ENCODE measurements around the gene CAMK2G.
A peak's percentile ranks its signal among the peaks of the same experiment; 100 is the strongest.
"Not testable (repeated sequence)": the region's sequence is repeated elsewhere in the genome, so short reads cannot be mapped to it uniquely, and the experiment has no call there.

CAMK2G gene

DNA sequence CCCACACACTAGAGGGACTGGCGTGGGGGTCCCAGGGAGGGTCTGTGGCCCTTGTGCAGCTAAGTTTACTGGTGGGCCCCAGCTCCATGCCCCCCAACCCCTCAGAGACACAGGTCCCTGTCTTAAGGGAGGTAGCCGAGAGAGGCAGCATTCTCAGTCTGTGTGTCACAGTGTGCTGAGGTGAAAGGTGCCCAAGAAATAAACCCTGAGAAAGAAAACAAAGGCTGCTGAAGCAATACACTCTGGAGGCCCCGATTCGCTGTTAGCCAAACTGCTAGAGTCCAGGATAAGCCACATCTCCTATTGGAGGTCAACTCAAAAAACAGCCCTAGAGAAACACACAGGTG, 34.3 kb downstream of the CAMK2G start:
- no peak for DNase-seq (ENCODE audit: low read depth, low spot score)

GRCh38 chr10:73839276-73839966, 34.9 kb downstream of the CAMK2G start:
- DNase-seq (ENCODE audit: low read depth, low spot score), result no peak

DNA sequence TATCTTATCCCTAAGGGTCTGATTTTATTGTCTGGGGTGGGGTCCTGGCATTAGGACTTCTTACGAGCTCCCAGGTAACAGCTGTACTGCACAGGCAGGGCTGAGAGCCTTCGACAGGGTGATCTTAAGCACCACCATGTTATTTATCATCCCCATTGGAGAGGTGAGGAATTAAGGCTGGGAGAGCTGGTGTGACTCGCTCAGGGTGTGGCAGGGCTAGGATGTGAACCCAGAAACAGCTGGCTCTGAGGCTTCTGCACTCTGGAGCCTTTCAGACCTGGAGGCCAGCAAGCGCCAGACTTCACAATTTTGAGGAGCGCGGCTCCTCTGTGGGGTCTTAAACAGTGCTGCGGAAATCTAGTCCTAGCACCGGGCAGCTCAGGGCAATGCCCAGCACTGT, 35.5 kb downstream of the CAMK2G start:
- DNase-seq (ENCODE audit: low read depth, low spot score), result no peak

GRCh38 chr10:73838008-73838567, 36.3 kb downstream of the CAMK2G start:
- DNase-seq (ENCODE audit: low read depth, low spot score), result no peak

DNA sequence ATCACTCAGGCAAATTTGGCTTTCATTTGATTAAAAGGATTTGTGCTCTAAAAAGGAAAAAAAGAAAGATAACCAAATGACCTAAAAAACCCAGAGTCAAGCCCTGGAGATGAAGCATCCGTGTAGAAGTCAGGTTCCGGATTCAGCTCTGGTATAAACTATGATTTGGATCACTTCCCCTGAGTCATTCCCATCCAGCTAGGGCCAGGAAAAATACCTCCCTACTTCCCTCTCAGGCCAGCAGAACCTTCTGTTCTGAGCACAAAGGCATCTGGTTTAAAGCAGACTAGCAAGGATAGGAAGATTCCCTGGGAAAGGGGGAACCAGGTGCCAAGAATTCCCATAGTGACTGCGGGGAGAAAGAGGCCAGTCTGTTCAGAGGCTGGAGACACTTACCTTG, 37.3 kb downstream of the CAMK2G start:
- DNase-seq (ENCODE audit: low read depth, low spot score), result peak; percentile 27

DNA sequence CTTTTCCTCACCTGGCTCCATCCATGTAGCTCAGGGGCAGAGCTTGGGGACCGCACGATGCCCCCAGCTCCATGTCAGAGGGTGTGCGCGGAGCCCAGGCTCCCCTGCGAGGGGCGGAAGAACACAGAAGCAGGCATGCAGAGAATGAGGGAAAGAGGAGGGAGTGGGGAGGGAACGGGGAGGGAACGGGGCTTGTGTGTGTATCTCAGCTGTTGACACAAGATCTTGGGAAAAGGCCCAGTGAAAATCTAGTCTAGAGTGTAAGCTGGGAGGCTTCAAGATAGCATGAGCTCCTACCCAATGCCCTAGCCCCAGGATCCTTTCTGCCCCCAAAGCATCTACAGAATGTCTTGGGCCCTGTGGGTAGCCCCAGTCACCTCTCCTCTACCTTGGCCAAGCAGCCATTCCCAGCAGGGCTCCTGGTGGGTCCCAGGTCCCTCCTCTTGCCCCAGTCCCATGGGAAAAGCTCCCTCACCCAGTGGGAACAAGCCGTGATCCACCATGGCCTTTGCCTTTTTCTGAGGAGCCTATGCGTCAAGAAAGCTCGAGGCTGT, 37.9 kb downstream of the CAMK2G start:
- no peak for DNase-seq (ENCODE audit: low read depth, low spot score)

GRCh38 chr10:73829090-73829489, 45.3 kb downstream of the CAMK2G start:
- DNase-seq (ENCODE audit: low read depth, low spot score), result not testable (repeated sequence)

DNA sequence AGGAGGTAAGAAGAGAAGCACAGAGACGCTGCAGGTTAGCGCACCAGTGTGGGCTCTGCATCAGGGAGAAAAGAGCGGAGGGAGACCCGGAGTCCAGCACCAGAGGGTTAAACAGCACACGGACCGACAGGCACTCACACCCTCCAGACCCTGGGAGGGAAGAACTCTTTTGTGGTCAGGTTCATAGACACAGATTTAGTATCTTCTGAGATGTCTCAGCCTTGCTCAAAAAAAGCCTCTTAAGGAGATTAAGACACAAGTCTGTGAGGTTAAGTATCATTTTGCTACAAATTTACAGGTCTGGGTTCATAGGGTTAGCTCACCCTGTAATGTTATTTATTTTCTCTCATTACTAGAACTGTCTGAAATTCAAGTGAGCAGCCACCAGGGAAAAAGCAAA, 46.2 kb downstream of the CAMK2G start:
- no peak for DNase-seq (ENCODE audit: low read depth, low spot score)

DNA sequence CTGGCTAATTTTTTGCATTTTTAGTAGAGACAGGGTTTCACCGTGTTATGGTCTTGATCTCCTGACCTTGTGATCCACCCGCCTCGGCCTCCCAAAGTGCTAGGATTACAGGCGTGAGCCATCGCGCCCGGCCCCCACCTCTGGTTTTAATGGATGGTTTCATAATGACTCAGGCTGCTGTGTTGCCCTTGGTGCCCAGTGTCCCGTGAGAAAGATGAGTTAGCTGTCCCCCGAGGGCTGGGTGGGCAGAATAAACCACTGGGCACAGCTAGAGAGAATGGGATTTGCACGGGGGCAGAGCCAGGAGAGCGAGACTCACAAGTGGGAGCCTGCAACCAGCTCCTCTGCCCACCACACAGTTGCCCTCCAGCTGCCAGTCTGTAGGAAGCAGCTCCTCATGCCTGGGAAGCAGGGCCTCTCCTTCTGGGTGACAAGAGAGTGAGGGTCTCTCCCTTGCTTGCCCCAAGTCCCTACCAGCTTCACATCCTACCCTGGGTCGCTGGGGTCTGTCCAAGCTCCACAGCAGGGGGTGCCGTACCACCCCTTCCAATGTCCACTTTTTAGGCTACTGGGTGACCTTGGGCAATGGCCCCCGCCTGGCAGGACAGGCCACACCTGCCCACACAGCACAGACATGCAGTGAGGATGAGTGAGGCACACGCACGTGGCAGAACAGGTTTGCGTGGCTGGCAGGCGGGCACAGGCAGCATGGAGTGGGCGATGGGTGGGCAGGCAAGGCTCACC, 46.8 kb downstream of the CAMK2G start:
- DNase-seq (ENCODE audit: low read depth, low spot score), result peak; percentile 57

GRCh38 chr10:73824146-73824725, 50.1 kb downstream of the CAMK2G start:
- no peak for DNase-seq (ENCODE audit: low read depth, low spot score)

GRCh38 chr10:73823391-73823790, 51.0 kb downstream of the CAMK2G start:
- DNase-seq (ENCODE audit: low read depth, low spot score), result no peak

GRCh38 chr10:73819513-73820093, 54.8 kb downstream of the CAMK2G start:
- peak; percentile 30 for DNase-seq (ENCODE audit: low read depth, low spot score)

DNA sequence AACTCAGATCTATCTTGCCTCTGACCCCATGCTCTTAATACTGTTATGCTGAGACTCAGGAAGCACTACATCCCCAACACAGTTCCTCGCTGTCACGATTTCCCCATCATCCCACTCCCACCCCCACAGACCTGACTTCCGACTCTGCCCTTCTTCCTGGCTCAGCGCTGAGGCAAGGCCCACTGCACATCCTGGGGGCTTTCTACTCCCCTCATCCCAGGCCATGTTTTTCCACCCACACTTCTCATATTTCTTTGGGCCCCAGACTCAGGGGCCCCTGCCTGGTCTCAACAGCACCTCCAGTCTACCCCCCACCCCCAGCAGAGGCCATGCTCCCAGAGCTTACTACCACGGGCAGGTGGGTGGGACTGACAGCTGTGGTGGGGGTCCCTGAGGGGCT, 55.3 kb downstream of the CAMK2G start:
- DNase-seq (ENCODE audit: low read depth, low spot score), result no peak

DNA sequence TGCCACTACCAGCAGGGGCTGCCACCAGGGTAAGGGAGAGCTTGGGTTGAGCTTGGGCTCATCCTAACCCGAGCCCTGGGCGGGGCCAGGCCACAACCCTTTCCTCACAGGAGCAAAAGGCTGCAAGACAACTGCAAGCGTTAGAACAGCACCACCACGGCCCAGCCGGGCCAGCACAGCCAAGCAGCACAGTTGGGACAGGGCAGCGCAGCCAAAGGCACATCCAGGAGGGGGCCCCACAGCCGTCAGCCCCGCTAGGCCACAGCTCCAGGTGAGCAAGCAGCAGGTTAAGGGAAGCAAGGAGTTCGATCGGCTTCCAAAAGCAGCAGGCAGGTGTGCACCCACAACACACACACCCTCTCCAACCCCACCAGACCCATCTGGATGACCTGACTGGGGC, 56.0 kb downstream of the CAMK2G start:
- no peak for DNase-seq (ENCODE audit: low read depth, low spot score)

DNA sequence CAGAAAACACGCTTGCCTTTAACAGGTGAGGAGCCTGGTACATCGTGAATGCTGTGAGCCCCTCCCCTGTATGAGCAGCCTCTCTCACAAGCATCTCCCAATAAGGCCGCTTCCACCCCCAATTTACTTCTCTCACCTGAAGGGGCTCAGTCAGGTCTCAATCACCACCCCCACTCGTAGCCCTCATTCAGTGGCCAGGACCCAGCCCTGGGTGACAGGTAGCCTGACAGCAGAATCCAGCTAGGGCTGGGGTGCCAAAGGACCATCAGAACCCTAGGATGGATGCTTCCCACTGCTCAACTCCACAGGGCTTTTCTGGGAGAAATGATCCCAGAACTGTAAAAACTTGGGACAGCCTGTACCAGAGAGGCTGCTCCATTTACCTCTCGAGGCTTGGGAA, 56.5 kb downstream of the CAMK2G start:
- no peak for DNase-seq (ENCODE audit: low read depth, low spot score)

- no peak for DNase-seq (ENCODE audit: low read depth, low spot score)
Observed at GRCh38 chr10:73816917-73817729, 57.2 kb downstream of the CAMK2G start.

GRCh38 chr10:73815719-73816030, 58.7 kb downstream of the CAMK2G start:
- DNase-seq (ENCODE audit: low read depth, low spot score), result no peak

GRCh38 chr10:73814896-73815718, 59.2 kb downstream of the CAMK2G start:
- DNase-seq (ENCODE audit: low read depth, low spot score), result no peak

GRCh38 chr10:73814276-73814895, 60.0 kb downstream of the CAMK2G start:
- DNase-seq (ENCODE audit: low read depth, low spot score), result no peak

DNA sequence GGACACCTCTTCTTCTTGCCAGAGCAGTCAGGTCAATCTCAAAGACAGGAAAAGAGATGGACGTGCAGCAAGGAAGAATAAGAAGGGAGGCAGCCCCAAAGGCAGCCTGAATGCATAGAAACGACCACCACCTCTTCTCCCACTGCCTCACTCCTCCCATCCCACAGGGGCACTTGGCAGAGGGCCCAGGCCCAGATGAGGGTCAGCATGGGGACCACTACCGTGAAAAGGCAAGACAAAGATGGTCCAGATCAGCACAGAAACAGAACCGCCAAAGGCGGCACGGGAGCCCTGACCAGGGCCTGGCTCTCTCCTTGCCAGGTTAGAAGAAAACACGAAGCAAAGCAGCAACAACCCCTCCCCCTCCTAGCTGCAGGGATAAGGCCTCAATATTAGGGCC, 61.0 kb downstream of the CAMK2G start:
- no peak for DNase-seq (ENCODE audit: low read depth, low spot score)

Measured in astrocyte of the hippocampus (primary cell).